Erythroblast (primary cell): ENCODE results near the gene KCNH3.

Source experiments
- GATA1 ChIP-seq: IDR thresholded peaks from 2 replicates; pipeline ENCODE4 v1.6.1; 2011; ENCODE audit warnings: low read depth, mild to moderate bottlenecking, control low read depth, low read length, moderate library complexity
- POLR2A ChIP-seq: IDR thresholded peaks from 2 replicates; pipeline ENCODE4 v1.6.1; 2011; ENCODE audit warnings: mild to moderate bottlenecking, low read length

DNA sequence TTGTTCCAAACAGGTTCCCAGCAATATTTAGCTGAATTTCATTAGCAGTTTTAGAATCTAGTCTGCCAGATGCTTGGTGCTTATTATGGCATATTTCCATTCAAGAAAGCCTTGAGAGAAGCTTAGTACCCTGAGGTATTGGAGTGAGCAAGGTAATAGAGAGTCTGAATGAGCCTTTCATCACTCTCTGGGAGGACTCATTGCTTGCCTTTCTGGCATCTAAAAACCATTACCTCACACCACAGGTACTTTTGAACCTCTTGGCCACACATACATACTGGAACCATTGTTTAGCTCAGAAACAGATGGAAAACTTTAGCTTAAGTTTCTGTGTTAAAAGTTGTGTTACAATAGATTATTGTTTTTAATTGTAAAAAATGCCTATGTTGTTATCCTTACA is 27.4 kb upstream of the KCNH3 start:
- TF ChIP-seq POLR2A (no peak), GATA1 (no peak)
